Esophagus squamous epithelium (tissue), 5 donors: ENCODE results near the gene FLCN. TPM values are rescaled to one million over a fixed set of nuclear protein-coding genes. Genes with fewer than 3 reads are reported as not detected.

Experiments used
- DNase-seq: peaks from one replicate; lab custom pipeline; 2025; lab: John Stamatoyannopoulos, UW
- H3K27ac ChIP-seq, 4 donors: fragments of 200-600 bp; sonication (generic); one replicate each; pipeline ENCODE4 v1.5.1; 2016 to 2019; ENCODE audit warnings: mild to moderate bottlenecking in 1 of 4
- H3K27me3 ChIP-seq, 4 donors: fragments of 200-600 bp; sonication (generic); 1 replicate in 3 of 4; 2 replicates in 1 of 4; pipeline versions ENCODE4 v1.5.1 to v1.6.0; 2017 to 2021; ENCODE audit warnings: antibody characterized with exemption in 1 of 4
- H3K36me3 ChIP-seq, 3 donors: fragments of 200-600 bp; sonication (generic); one replicate each; pipeline ENCODE4 v1.5.1; 2016 to 2019
- H3K4me1 ChIP-seq, 3 donors: fragments of 200-600 bp; sonication (generic); one replicate each; pipeline ENCODE4 v1.5.1; 2017 to 2019
- H3K4me3 ChIP-seq, 4 donors: fragments of 200-600 bp; sonication (generic); 1 replicate in 3 of 4; 2 replicates in 1 of 4; pipeline ENCODE4 v1.5.1; 2016 to 2019; ENCODE audit warnings: mild to moderate bottlenecking in 2 of 4, moderate library complexity in 1 of 4
- H3K9me3 ChIP-seq, 3 donors: fragments of 200-600 bp; sonication (generic); one replicate each; pipeline ENCODE4 v1.5.1; 2016 to 2019
- POLR2A ChIP-seq, 4 donors: fragments of 450-650 bp; IDR thresholded peaks; one replicate each; pipeline ENCODE4 v1.6.1; 2017; ENCODE audit warnings: antibody characterized with exemption in 4 of 4, mild to moderate bottlenecking in 4 of 4, moderate library complexity in 3 of 4
- WGBS, 2 donors: methylation state at CpG; one replicate each; pipeline ENCODE4 v1.1.5; 2018; 5-methylcytosine and 5-hydroxymethylcytosine counted together
- intact Hi-C: fragments of 100-400 bp; cut with DNase I; formaldehyde crosslinking; loops from one replicate; pipeline ENCODE4 v1.15.0; 2022
- total RNA-seq, 4 donors: library from RNA; depleted of rRNA; stranded (reverse); fragments of >200 nt; gene quantifications; one replicate each; pipeline ENCODE4 v1.1.0, GENCODE V29; 2016
- TF ChIP-seq, protein P1 (sequence below), 6 experiments: fragments of 450-650 bp in 4 of 6; fragments of 200-600 bp in 2 of 6; sonication (generic) in 2 of 6; IDR thresholded peaks; one replicate each; pipeline ENCODE4 v1.5.1; 2016 to 2019; ENCODE audit warnings: antibody characterized with exemption in 6 of 6, mild to moderate bottlenecking in 4 of 6, moderate library complexity in 4 of 6
- donor health status: DM: yes; HTN: yes; CAD: no.

Gene FLCN
- total RNA-seq, 4 donors from 2014 or later: 11.6 to 27.5 (median 12.4) TPM

DNA sequence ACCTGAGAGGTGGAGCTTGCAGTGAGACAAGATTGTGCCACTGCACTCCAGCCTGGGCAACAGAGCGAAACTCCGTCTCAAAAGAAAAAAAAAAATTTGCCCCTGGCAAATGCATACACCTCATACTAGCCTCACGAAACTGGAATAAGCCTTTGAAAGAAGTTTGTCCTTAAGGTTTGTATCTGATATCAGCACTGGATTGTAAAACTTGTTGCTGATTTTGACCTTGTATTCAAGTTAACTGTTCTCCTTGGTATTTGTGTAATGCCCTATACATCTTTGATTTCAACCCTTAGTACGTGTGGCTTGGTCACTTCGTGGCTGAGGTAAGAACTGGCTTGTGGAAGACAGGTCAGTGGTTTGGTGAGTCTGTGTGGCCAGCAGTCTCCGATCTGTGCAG is 6.2 kb upstream of the FLCN start:
- peaks cover 3% of the 10 kb centered on the region in 3 donors for H3K4me1 ChIP-seq
- intact Hi-C loops: no loop called here
- H3K9me3 ChIP-seq: no peaks in the 10 kb centered on the region
- no peaks in the 10 kb centered on the region for H3K27me3 ChIP-seq
- TF ChIP-seq POLR2A (IDR thresholded peaks at IDR 0.05): no peak
- TF ChIP-seq, protein P1, sequence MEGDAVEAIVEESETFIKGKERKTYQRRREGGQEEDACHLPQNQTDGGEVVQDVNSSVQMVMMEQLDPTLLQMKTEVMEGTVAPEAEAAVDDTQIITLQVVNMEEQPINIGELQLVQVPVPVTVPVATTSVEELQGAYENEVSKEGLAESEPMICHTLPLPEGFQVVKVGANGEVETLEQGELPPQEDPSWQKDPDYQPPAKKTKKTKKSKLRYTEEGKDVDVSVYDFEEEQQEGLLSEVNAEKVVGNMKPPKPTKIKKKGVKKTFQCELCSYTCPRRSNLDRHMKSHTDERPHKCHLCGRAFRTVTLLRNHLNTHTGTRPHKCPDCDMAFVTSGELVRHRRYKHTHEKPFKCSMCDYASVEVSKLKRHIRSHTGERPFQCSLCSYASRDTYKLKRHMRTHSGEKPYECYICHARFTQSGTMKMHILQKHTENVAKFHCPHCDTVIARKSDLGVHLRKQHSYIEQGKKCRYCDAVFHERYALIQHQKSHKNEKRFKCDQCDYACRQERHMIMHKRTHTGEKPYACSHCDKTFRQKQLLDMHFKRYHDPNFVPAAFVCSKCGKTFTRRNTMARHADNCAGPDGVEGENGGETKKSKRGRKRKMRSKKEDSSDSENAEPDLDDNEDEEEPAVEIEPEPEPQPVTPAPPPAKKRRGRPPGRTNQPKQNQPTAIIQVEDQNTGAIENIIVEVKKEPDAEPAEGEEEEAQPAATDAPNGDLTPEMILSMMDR (IDR thresholded peaks at IDR 0.05): no peak
- no peak for DNase-seq
- no peak overlapping the region for H3K27ac ChIP-seq
- peaks cover 0 to 31% (median 20%) of the 10 kb centered on the region in 3 donors for H3K36me3 ChIP-seq
- no peak overlapping the region for H3K4me3 ChIP-seq
- 72 to 87% methylated on average over 6 of the region's 6 CpGs for WGBS, 2 donors

DNA sequence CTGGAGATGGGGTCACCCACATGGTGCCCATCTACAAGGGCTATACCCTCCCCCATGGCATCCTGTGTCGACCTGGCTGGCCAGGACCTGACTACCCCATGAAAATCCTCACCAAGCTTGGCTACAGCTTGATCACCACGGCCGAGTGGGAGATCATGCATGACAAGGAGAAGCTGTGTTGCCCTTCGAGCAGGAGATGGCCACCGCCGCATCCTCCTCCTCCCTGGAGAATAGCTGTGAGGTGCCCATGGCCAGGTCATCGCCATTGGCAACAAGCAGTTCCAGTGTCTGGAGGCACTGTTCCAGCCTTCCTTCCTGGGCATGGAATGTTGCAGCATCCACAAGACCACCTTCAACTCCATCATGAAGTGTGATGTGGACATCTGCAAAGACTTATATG is 5.3 kb upstream of the FLCN start:
- no peak for DNase-seq
- H3K27me3 ChIP-seq: no peaks in the 10 kb centered on the region
- H3K4me1 ChIP-seq: peaks cover 3 to 8% (median 6%) of the 10 kb centered on the region in 3 donors
- 89 to 100% methylated on average over 5 of the region's 7 CpGs for WGBS, 2 donors
- TF ChIP-seq POLR2A (IDR thresholded peaks at IDR 0.05): no peak
- no peak overlapping the region for H3K27ac ChIP-seq
- no peaks in the 10 kb centered on the region for H3K9me3 ChIP-seq
- H3K4me3 ChIP-seq: no peak overlapping the region
- H3K36me3 ChIP-seq: peaks cover 0 to 22% (median 12%) of the 10 kb centered on the region in 3 donors
- intact Hi-C loops: no loop called here

DNA sequence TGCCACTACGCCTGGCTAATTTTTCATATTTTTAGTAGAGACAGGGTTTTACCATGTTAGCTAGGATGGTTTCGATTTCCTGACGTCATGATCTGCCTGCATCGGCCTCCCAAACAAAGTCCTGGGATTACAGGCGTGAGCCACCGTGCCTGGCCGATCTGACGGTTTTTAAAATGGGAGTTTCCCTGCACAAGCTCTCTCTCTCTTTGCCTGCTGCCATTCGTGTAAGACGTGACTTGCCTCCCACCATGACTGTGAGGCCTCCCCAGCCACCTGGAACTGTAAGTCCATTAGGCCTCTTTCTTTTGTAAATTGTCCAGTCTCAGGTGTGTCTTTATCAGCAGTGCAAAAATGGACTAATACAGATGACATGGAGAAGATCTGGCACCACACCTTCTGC is 4.7 kb upstream of the FLCN start:
- no peak for DNase-seq
- H3K27ac ChIP-seq: no peak overlapping the region
- no peaks in the 10 kb centered on the region for H3K27me3 ChIP-seq
- 84 to 86% methylated on average over 10 of the region's 10 CpGs for WGBS, 2 donors
- no peak overlapping the region for H3K4me3 ChIP-seq
- H3K36me3 ChIP-seq: peaks cover 0 to 16% (median 6%) of the 10 kb centered on the region in 3 donors
- peaks cover 3 to 8% (median 6%) of the 10 kb centered on the region in 3 donors for H3K4me1 ChIP-seq
- H3K9me3 ChIP-seq: no peaks in the 10 kb centered on the region
- no peak for TF ChIP-seq POLR2A (IDR thresholded peaks at IDR 0.05)
- TF ChIP-seq, protein P1 (IDR thresholded peaks at IDR 0.05): no peak
- intact Hi-C loops: no loop called here

DNA sequence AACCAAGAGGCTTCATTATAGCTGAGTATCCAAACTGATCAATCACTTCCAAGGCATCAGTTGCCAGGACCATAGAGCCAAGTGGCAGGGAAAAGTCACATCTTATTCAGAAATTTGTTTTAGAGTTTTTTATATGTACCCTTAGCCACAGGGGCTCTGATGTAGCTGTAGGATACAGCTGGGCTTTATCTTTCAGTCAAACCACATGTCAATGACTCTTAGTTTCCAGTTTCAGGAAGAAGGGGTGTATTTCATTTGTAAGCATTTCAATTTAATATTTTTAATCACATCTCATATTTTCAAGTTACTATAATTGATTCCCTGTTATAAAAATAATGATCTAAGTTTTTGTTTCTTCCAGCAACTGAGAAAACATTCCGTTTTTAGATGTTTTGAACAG is 2.9 kb upstream of the FLCN start:
- H3K4me1 ChIP-seq: peaks cover 11 to 25% (median 21%) of the 10 kb centered on the region in 3 donors
- TF ChIP-seq POLR2A (IDR thresholded peaks at IDR 0.05): no peak
- TF ChIP-seq, protein P1 (IDR thresholded peaks at IDR 0.05): no peak
- H3K9me3 ChIP-seq: no peaks in the 10 kb centered on the region
- H3K27ac ChIP-seq: no peak overlapping the region
- 57 to 61% methylated on average over 1 of the region's 1 CpG for WGBS, 2 donors
- H3K36me3 ChIP-seq: no peaks in the 10 kb centered on the region
- DNase-seq: no peak
- no peak overlapping the region for H3K4me3 ChIP-seq
- H3K27me3 ChIP-seq: no peaks in the 10 kb centered on the region
- intact Hi-C loops: loop anchor here (10.0 kb wide), 1 partner anchor 95 kb away; no protein-coding TSS in a partner anchor

DNA sequence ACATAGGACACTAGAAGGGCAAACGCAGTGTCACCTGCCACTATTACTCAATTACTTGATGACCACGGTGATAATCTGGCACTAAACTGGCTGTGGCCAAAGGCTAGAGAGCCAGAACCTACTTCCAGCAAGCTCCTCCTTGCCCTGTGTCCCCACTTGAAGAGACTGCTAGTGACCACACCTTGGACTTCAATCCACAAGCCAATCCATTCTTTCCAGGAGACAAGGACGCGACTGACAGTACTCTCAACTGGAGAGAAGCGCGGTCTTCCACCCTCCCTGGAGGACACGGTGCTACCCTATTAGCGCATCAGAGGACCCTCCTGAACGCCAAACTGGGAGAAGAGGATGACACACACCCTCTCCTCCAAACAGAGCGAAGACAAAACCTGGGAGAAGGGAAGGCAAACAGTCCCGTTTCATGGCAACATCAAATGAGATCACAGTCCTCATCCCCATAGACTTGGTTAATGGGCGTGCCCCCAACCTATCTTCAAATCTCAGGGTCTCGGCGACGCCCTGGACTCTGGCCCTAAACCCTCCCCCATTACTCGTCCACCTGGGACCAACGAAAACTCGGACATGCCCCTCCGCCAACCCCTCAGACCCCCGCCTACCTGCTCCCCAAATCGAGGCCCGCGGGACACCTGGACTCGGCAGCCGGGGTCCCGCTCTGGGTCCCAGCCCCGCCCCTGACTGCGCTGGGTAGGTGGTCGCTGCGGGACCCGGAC is 508 bp downstream of the FLCN start:
- Histone ChIP-seq H3K36me3 (peaks cover 5 to 15% (median 7%) of the 10 kb centered on the region in 3 donors), H3K27me3 (no peaks in the 10 kb centered on the region), H3K9me3 (no peaks in the 10 kb centered on the region), H3K27ac (peak overlapping the region; percentile 96 to 98 (median 97)), H3K4me1 (peaks cover 11 to 46% (median 25%) of the 10 kb centered on the region in 3 donors), H3K4me3 (peak overlapping the region; percentile 85 to 96 (median 92))
- TF ChIP-seq, protein P1 (IDR thresholded peaks at IDR 0.05): no peak
- TF ChIP-seq POLR2A (IDR thresholded peaks at IDR 0.05): no peak
- WGBS, 2 donors: 0 to 2% methylated on average over 11 to 14 of the region's 31 CpGs
- intact Hi-C loops: loop anchor here (10.0 kb wide), 1 partner anchor 92 kb away; no protein-coding TSS in a partner anchor
- no peak for DNase-seq
